Panc1 (cell line): ENCODE data around the gene KIF20A.
"Not testable (repeated sequence)": the region's sequence is repeated elsewhere in the genome, so short reads cannot be mapped to it uniquely, and the experiment has no call there.

Experiments
- POLR2AphosphoS5 ChIP-seq: IDR thresholded peaks from 2 replicates; pipeline ENCODE4 v1.6.1; 2012; ENCODE audit warnings: mild to moderate bottlenecking, low read depth, low read length, moderate library complexity
- REST ChIP-seq, 2 experiments: IDR thresholded peaks; 2 replicates each; pipeline ENCODE4 v1.6.1; 2011 to 2012; ENCODE audit warnings: low read depth in 2 of 2, control low read depth in 1 of 2, low read length in 1 of 2, mild to moderate bottlenecking in 1 of 2, moderate library complexity in 1 of 2; ENCODE audit not compliant: insufficient read depth in 1 of 2
- TF ChIP-seq, protein P1 (sequence below): fragments of 450-650 bp; IDR thresholded peaks from 2 replicates; pipeline ENCODE4 v1.5.1; 2017; ENCODE audit warnings: mild to moderate bottlenecking

- TF ChIP-seq, protein P1, sequence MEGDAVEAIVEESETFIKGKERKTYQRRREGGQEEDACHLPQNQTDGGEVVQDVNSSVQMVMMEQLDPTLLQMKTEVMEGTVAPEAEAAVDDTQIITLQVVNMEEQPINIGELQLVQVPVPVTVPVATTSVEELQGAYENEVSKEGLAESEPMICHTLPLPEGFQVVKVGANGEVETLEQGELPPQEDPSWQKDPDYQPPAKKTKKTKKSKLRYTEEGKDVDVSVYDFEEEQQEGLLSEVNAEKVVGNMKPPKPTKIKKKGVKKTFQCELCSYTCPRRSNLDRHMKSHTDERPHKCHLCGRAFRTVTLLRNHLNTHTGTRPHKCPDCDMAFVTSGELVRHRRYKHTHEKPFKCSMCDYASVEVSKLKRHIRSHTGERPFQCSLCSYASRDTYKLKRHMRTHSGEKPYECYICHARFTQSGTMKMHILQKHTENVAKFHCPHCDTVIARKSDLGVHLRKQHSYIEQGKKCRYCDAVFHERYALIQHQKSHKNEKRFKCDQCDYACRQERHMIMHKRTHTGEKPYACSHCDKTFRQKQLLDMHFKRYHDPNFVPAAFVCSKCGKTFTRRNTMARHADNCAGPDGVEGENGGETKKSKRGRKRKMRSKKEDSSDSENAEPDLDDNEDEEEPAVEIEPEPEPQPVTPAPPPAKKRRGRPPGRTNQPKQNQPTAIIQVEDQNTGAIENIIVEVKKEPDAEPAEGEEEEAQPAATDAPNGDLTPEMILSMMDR = not testable (repeated sequence)
- not testable (repeated sequence) for TF ChIP-seq POLR2AphosphoS5; REST (IDR thresholded peaks at IDR 0.05; ENCODE audit: insufficient read depth in 1 of 2, low read depth in 2 of 2, low read length in 1 of 2)
Measured at GRCh38 chr5:138143578-138143977, 35.3 kb upstream of the KIF20A start.
